A549 (cell line): ENCODE measurements around the gene SDC3. TPM values are rescaled to one million over a fixed set of nuclear protein-coding genes. Genes with fewer than 3 reads are reported as not detected.

Source experiments
- ATAC-seq, 2 experiments: fragments of 200-7000 bp in 1 of 2; fragments of >200 bp in 1 of 2; cut with Nextera tagmentation in 1 of 2; cut with Tn5 transposase in 1 of 2; 3 replicates each; pipeline versions ENCODE4 v1.8.0 to v1.9.1; 2018 to 2020; ENCODE audit warnings: mild to moderate bottlenecking in 1 of 2, moderate library complexity in 1 of 2
- CTCF ChIA-PET: fragments of 300-600 bp; sonication (Branson Sonifier 250); formaldehyde crosslinking; extraction: SDS; loops from one replicate; lab custom pipeline; 2021; ENCODE audit warnings: antibody characterized with exemption, inconsistent platforms; lab: Yijun Ruan, JAX
- POLR2A ChIA-PET: fragments of 350-600 bp; formaldehyde crosslinking; extraction: SDS; loops from one replicate; lab custom pipeline; 2021; ENCODE audit warnings: antibody characterized with exemption, inconsistent platforms; lab: Yijun Ruan, JAX
- DNase-seq, 2 experiments: peaks; one replicate each; pipeline versions ENCODE4 v3.0.0 to v3.0.0-alpha.2; 2011 to 2016; ENCODE audit warnings: low read depth in 1 of 2, low spot score in 1 of 2
- FAIRE-seq: peaks from 2 replicates; lab custom pipeline; 2011; peaks lifted over from hg19 to GRCh38; lab: Jason Lieb, UNC
- H3K27ac ChIP-seq, 2 experiments: fragments of >200 bp; sonication (Bioruptor Twin); formaldehyde crosslinking; 3 replicates each; pipeline ENCODE4 v1.5.1; 2016 to 2017
- H3K4me1 ChIP-seq: fragments of >200 bp; sonication (Bioruptor Twin); formaldehyde crosslinking; 3 replicates; pipeline ENCODE4 v1.6.1; 2016
- H3K4me2 ChIP-seq: fragments of >200 bp; sonication (Bioruptor Twin); formaldehyde crosslinking; 3 replicates; pipeline ENCODE4 v1.6.1; 2016
- H3K4me3 ChIP-seq: fragments of >200 bp; sonication (Bioruptor Twin); formaldehyde crosslinking; 3 replicates; pipeline ENCODE4 v1.5.1; 2016
- H3K9me3 ChIP-seq: fragments of >200 bp; sonication (Bioruptor Twin); formaldehyde crosslinking; 3 replicates; pipeline ENCODE4 v1.6.1; 2016
- ATOH8 ChIP-seq: fragments of 250-450 bp; sonication (Bioruptor Pico); IDR thresholded peaks from 2 replicates; pipeline ENCODE4 v1.5.0; 2020; ENCODE audit warnings: low read depth, mild to moderate bottlenecking, moderate library complexity
- BCL3 ChIP-seq: fragments of >200 bp; sonication (Bioruptor Twin); formaldehyde crosslinking; IDR thresholded peaks from 3 replicates; pipeline ENCODE4 v1.6.1; 2016
- CBX2 ChIP-seq: fragments of 200-600 bp; sonication (generic); IDR thresholded peaks from 2 replicates; pipeline ENCODE4 v1.6.1; 2016; ENCODE audit warnings: low read depth, mild to moderate bottlenecking, borderline replicate concordance
- CTCF ChIP-seq: fragments of >200 bp; sonication (Bioruptor Twin); formaldehyde crosslinking; IDR thresholded peaks from 3 replicates; pipeline ENCODE4 v1.5.1; 2016
- EHF ChIP-seq: fragments of 250-450 bp; sonication (Bioruptor Pico); IDR thresholded peaks from 2 replicates; pipeline ENCODE4 v1.5.0; 2020; ENCODE audit warnings: mild to moderate bottlenecking
- ELK1 ChIP-seq: fragments of 150-350 bp; IDR thresholded peaks from 2 replicates; pipeline ENCODE4 v1.6.1; 2014; ENCODE audit warnings: low read depth, mild to moderate bottlenecking, low read length
- EP300 ChIP-seq, 2 experiments: fragments of >200 bp; sonication (Bioruptor Twin); formaldehyde crosslinking; IDR thresholded peaks; 2 replicates in 1 of 2; 3 replicates in 1 of 2; pipeline ENCODE4 v1.6.1; 2016 to 2017
- ESRRA ChIP-seq: fragments of 150-350 bp; IDR thresholded peaks from 2 replicates; pipeline ENCODE4 v1.6.1; 2014; ENCODE audit warnings: mild to moderate bottlenecking, low read length, borderline replicate concordance
- HES2 ChIP-seq: fragments of >200 bp; sonication (Bioruptor Twin); formaldehyde crosslinking; IDR thresholded peaks from 2 replicates; pipeline ENCODE4 v1.6.1; 2016
- HEYL ChIP-seq: fragments of 250-450 bp; sonication (Bioruptor Pico); IDR thresholded peaks from 2 replicates; pipeline ENCODE4 v1.8.0; 2021; ENCODE audit warnings: mild to moderate bottlenecking, moderate library complexity
- HOXA7 ChIP-seq: fragments of 250-450 bp; sonication (Bioruptor Pico); IDR thresholded peaks from 2 replicates; pipeline ENCODE4 v1.5.0; 2020; ENCODE audit warnings: mild to moderate bottlenecking, moderate library complexity
- HOXB13 ChIP-seq: fragments of 250-450 bp; sonication (Bioruptor Pico); IDR thresholded peaks from 2 replicates; pipeline ENCODE4 v1.5.0; 2020; ENCODE audit warnings: low read depth, mild to moderate bottlenecking, moderate library complexity
- JUNB ChIP-seq: fragments of >200 bp; sonication (Bioruptor Twin); formaldehyde crosslinking; IDR thresholded peaks from 2 replicates; pipeline ENCODE4 v1.6.1; 2016
- KDM1A ChIP-seq: fragments of 200-600 bp; sonication (generic); IDR thresholded peaks from 2 replicates; pipeline ENCODE4 v1.6.1; 2016; ENCODE audit warnings: low read depth, mild to moderate bottlenecking
- MAZ ChIP-seq: fragments of 150-350 bp; IDR thresholded peaks from 2 replicates; pipeline ENCODE4 v1.6.1; 2014; ENCODE audit warnings: antibody characterized with exemption, low read depth, low read length, borderline replicate concordance
- POLR2A ChIP-seq: IDR thresholded peaks from 2 replicates; pipeline ENCODE4 v1.6.1; 2012; ENCODE audit warnings: mild to moderate bottlenecking, low read length
- POLR2AphosphoS2 ChIP-seq: conservative IDR thresholded peaks from 2 replicates; pipeline ENCODE4 v1.6.1; 2012; ENCODE audit warnings: low read length, improper control_type of control experiment, inconsistent platforms
- RARB ChIP-seq: fragments of 250-450 bp; sonication (Bioruptor Pico); IDR thresholded peaks from 2 replicates; pipeline ENCODE4 v1.8.0; 2021; ENCODE audit warnings: mild to moderate bottlenecking, moderate library complexity
- REST ChIP-seq: fragments of 200-600 bp; sonication (generic); IDR thresholded peaks from 2 replicates; pipeline ENCODE4 v1.6.1; 2016; ENCODE audit warnings: antibody characterized with exemption, mild to moderate bottlenecking, moderate library complexity
- RFX5 ChIP-seq: fragments of 450-650 bp; IDR thresholded peaks from 2 replicates; pipeline ENCODE4 v1.7.1; 2014; ENCODE audit warnings: antibody characterized with exemption, mild to moderate bottlenecking, moderate library complexity
- RNF2 ChIP-seq: fragments of 200-600 bp; sonication (generic); IDR thresholded peaks from 2 replicates; pipeline ENCODE4 v1.6.1; 2016; ENCODE audit warnings: low read depth, mild to moderate bottlenecking, antibody characterized with exemption, moderate library complexity, borderline replicate concordance
- SMC3 ChIP-seq: fragments of >200 bp; sonication (Bioruptor Twin); formaldehyde crosslinking; IDR thresholded peaks from 3 replicates; pipeline ENCODE4 v1.6.1; 2018; ENCODE audit warnings: inconsistent platforms
- SREBF2 ChIP-seq: fragments of 450-650 bp; IDR thresholded peaks from 2 replicates; pipeline ENCODE4 v1.6.1; 2014; ENCODE audit warnings: mild to moderate bottlenecking, moderate library complexity
- TFCP2L1 ChIP-seq: fragments of 250-450 bp; sonication (Bioruptor Pico); IDR thresholded peaks from 2 replicates; pipeline ENCODE4 v1.5.0; 2021; ENCODE audit warnings: mild to moderate bottlenecking
- TP53 ChIP-seq: fragments of 250-450 bp; sonication (Bioruptor Pico); IDR thresholded peaks from 2 replicates; pipeline ENCODE4 v1.5.0; 2021; ENCODE audit warnings: mild to moderate bottlenecking, moderate library complexity
- ZC3H11A ChIP-seq: fragments of 450-650 bp; IDR thresholded peaks from 2 replicates; pipeline ENCODE4 v1.6.1; 2014; ENCODE audit warnings: antibody characterized with exemption, mild to moderate bottlenecking
- ZFP36 ChIP-seq: fragments of 450-650 bp; IDR thresholded peaks from 2 replicates; pipeline ENCODE4 v1.6.1; 2014; ENCODE audit warnings: borderline replicate concordance; ENCODE audit not compliant: partially characterized antibody
- WGBS: methylation state at CpG from one replicate; pipeline ENCODE4 v1.1.6; 2017; ENCODE audit errors: missing lambda C conversion rate; 5-methylcytosine and 5-hydroxymethylcytosine counted together
- polyA plus RNA-seq, 4 experiments: library from polyadenylated mRNA; depleted of rRNA in 3 of 4; stranded (reverse); fragments of >200 nt; fragmentation: RNase III in 1 of 4; extraction: RNeasy Plus Mini Kit Qiagen cat#74134 plus additional on column Dnase treatment in 1 of 4; gene quantifications; 2 replicates in 3 of 4; 3 replicates in 1 of 4; pipeline ENCODE4 v1.2.3, GENCODE V29; 2011 to 2017

The SDC3 gene
- polyA plus RNA-seq, 2 of the 4 experiments (the other 2 are of a cell fraction): 2.0 to 8.9 TPM

- CTCF ChIA-PET: interaction anchor here (0.6 to 3.5 kb wide), 2 partner anchors 41 to 63 kb away, joined by 3 to 22 read pairs; no protein-coding TSS in a partner anchor
Measured at GRCh38 chr1:30864681-30865080, 43.9 kb downstream of the SDC3 start.

GRCh38 chr1:30863858-30864604, 44.5 kb downstream of the SDC3 start:
- no peak for DNase-seq
- no peak for ATAC-seq
- POLR2A ChIA-PET: no interaction called here
- no peak overlapping the region for H3K27ac ChIP-seq
- H3K4me2 ChIP-seq: no peak overlapping the region
- H3K4me3 ChIP-seq: no peak overlapping the region
- FAIRE-seq: no peak
- H3K9me3 ChIP-seq: no peaks in the 10 kb centered on the region
- no peaks in the 10 kb centered on the region for H3K4me1 ChIP-seq
- CTCF ChIA-PET: interaction anchor here (0.6 to 3.5 kb wide), 2 partner anchors 41 to 62 kb away, joined by 3 to 22 read pairs; no protein-coding TSS in a partner anchor
- TF ChIP-seq TFCP2L1 (CRISPR knock-in tag) (no peak), CTCF (no peak), ZFP36 (no peak), KDM1A (no peak), HOXB13 (CRISPR knock-in tag) (no peak), POLR2A (no peak), REST (no peak), ESRRA (no peak), ATOH8 (CRISPR knock-in tag) (no peak), CBX2 (no peak), ELK1 (no peak), RNF2 (no peak), MAZ (no peak), RFX5 (no peak), JUNB (no peak), POLR2AphosphoS2 (no peak), ZC3H11A (no peak), SREBF2 (no peak), HOXA7 (CRISPR knock-in tag) (no peak)
- 83% methylated on average over 8 of the region's 8 CpGs for WGBS

More at GRCh38 chr1:30864681-30865080, 43.9 kb downstream of the SDC3 start:
- TF ChIP-seq HES2 (no peak), BCL3 (no peak), EP300 (IDR thresholded peaks at IDR 0.05) (no peak), ZFP36 (no peak), HEYL (CRISPR knock-in tag) (no peak), RFX5 (no peak), RARB (CRISPR knock-in tag) (no peak), MAZ (no peak), SREBF2 (no peak), SMC3 (no peak), EHF (CRISPR knock-in tag) (no peak), TP53 (CRISPR knock-in tag) (no peak)
- no peaks in the 10 kb centered on the region for H3K4me1 ChIP-seq
- 65% methylated on average over 7 of the region's 7 CpGs for WGBS
- POLR2A ChIA-PET: no interaction called here
- DNase-seq: no peak
- H3K4me3 ChIP-seq: no peak overlapping the region
- H3K4me2 ChIP-seq: no peak overlapping the region
- H3K9me3 ChIP-seq: no peaks in the 10 kb centered on the region
- H3K27ac ChIP-seq: no peak overlapping the region
- no peak for ATAC-seq
- FAIRE-seq: no peak
